Mesendoderm (in vitro differentiated cells): Measurements from ENCODE around the gene HDAC7.
"Not testable (repeated sequence)": the region's sequence is repeated elsewhere in the genome, so short reads cannot be mapped to it uniquely, and the experiment has no call there.

Source experiments
- DNase-seq: peaks from one replicate; pipeline ENCODE4 v3.0.0; 2013
- H2AK5ac ChIP-seq: 2 replicates; pipeline ENCODE4 v1.6.1; 2013; ENCODE audit warnings: low read length, inconsistent platforms
- H2BK120ac ChIP-seq: 2 replicates; pipeline ENCODE4 v1.6.1; 2013; ENCODE audit warnings: low read depth, mild to moderate bottlenecking, low read length, moderate library complexity, mixed read lengths
- H2BK15ac ChIP-seq: replicated peaks from 2 replicates; pipeline ENCODE4 v1.6.1; 2013; ENCODE audit warnings: low read depth, mild to moderate bottlenecking, moderate library complexity
- H2BK5ac ChIP-seq: 2 replicates; pipeline ENCODE4 v1.6.1; 2013; ENCODE audit warnings: low read length, inconsistent platforms
- H3K18ac ChIP-seq: 2 replicates; pipeline ENCODE4 v1.6.1; 2013; ENCODE audit warnings: mild to moderate bottlenecking, low read length, mixed read lengths
- H3K23ac ChIP-seq: one replicate; pipeline ENCODE4 v1.6.1; 2013; ENCODE audit warnings: low read length
- H3K27ac ChIP-seq: 2 replicates; pipeline ENCODE4 v1.5.1; 2013; ENCODE audit warnings: low read depth, mild to moderate bottlenecking, inconsistent platforms, low read length, moderate library complexity
- H3K27me3 ChIP-seq: 2 replicates; pipeline ENCODE4 v1.6.1; 2013; ENCODE audit warnings: low read length, control low read depth, mild to moderate bottlenecking, inconsistent platforms; ENCODE audit not compliant: insufficient read depth, poor library complexity
- H3K36me3 ChIP-seq: 2 replicates; pipeline ENCODE4 v1.6.1; 2013; ENCODE audit warnings: low read length, inconsistent platforms; ENCODE audit not compliant: control insufficient read depth, insufficient read depth
- H3K4ac ChIP-seq: one replicate; pipeline ENCODE4 v1.6.1; 2013; ENCODE audit warnings: low read depth, mild to moderate bottlenecking, low read length, moderate library complexity
- H3K4me1 ChIP-seq: 2 replicates; pipeline ENCODE4 v1.6.1; 2013; ENCODE audit warnings: low read depth, low read length, inconsistent platforms; ENCODE audit not compliant: control insufficient read depth
- H3K4me2 ChIP-seq: 2 replicates; pipeline ENCODE4 v1.6.1; 2013; ENCODE audit warnings: low read length
- H3K4me3 ChIP-seq: 2 replicates; pipeline ENCODE4 v1.5.1; 2013; ENCODE audit warnings: mild to moderate bottlenecking, low read length
- H3K56ac ChIP-seq: one replicate; pipeline ENCODE4 v1.6.1; 2013; ENCODE audit warnings: low read length
- H3K79me1 ChIP-seq: 2 replicates; pipeline ENCODE4 v1.6.1; 2013; ENCODE audit warnings: low read length, inconsistent platforms
- H3K79me2 ChIP-seq: 2 replicates; pipeline ENCODE4 v1.6.1; 2013; ENCODE audit warnings: mild to moderate bottlenecking, low read length; ENCODE audit not compliant: control insufficient read depth, insufficient read depth
- H3K9ac ChIP-seq: 2 replicates; pipeline ENCODE4 v1.6.1; 2013; ENCODE audit warnings: low read length, inconsistent platforms
- H4K5ac ChIP-seq: one replicate; pipeline ENCODE4 v1.6.1; 2013; ENCODE audit warnings: low read length
- H4K8ac ChIP-seq: one replicate; pipeline ENCODE4 v1.6.1; 2013; ENCODE audit warnings: low read depth, mild to moderate bottlenecking, control low read depth, low read length, moderate library complexity
- WGBS: extraction: QIAGEN DNeasy Blood & Tissue Kit; methylation state at CpG from one replicate; pipeline ENCODE4 v1.1.7; 2013; ENCODE audit warnings: low lambda C conversion rate, missing lambda C conversion rate; ENCODE audit not compliant: insufficient coverage; ENCODE audit errors: extremely low coverage; 5-methylcytosine and 5-hydroxymethylcytosine counted together

The HDAC7 gene

GRCh38 chr12:47846294-47846996 lies 26.7 kb upstream of the HDAC7 start:
- Histone ChIP-seq H3K79me1 (no peaks in the 10 kb centered on the region), H3K36me3 (no peaks in the 10 kb centered on the region), H3K23ac (no peak overlapping the region), H3K27ac (no peak overlapping the region), H2BK5ac (no peak overlapping the region), H3K4ac (no peak overlapping the region), H3K4me3 (no peak overlapping the region), H2AK5ac (no peak overlapping the region), H3K9ac (no peak overlapping the region), H3K79me2 (no peaks in the 10 kb centered on the region), H4K8ac (no peak overlapping the region), H3K18ac (no peak overlapping the region), H3K56ac (no peak overlapping the region), H3K4me2 (no peak overlapping the region), H2BK15ac (no peak overlapping the region), H3K27me3 (no peaks in the 10 kb centered on the region), H3K4me1 (peaks cover 10% of the 10 kb centered on the region), H4K5ac (no peak overlapping the region), H2BK120ac (no peak overlapping the region)
- no peak for DNase-seq
- WGBS = no CpG with 5 or more reads among the region's 14 CpGs

- Histone ChIP-seq H2BK5ac (no peak overlapping the region), H2BK120ac (no peak overlapping the region), H3K27ac (no peak overlapping the region), H3K4ac (no peak overlapping the region), H3K18ac (no peak overlapping the region), H3K9ac (no peak overlapping the region), H4K5ac (no peak overlapping the region), H3K4me1 (no peaks in the 10 kb centered on the region), H3K36me3 (no peaks in the 10 kb centered on the region), H2AK5ac (no peak overlapping the region), H3K4me3 (no peak overlapping the region), H4K8ac (no peak overlapping the region), H3K27me3 (no peaks in the 10 kb centered on the region), H3K79me2 (no peaks in the 10 kb centered on the region), H3K4me2 (no peak overlapping the region), H3K79me1 (no peaks in the 10 kb centered on the region), H3K23ac (no peak overlapping the region), H3K56ac (no peak overlapping the region), H2BK15ac (no peak overlapping the region)
- DNase-seq = no peak
- no CpG with 5 or more reads among the region's 8 CpGs for WGBS
Measured at GRCh38 chr12:47845081-47845480, 25.4 kb upstream of the HDAC7 start.

- Histone ChIP-seq H4K5ac (no peak overlapping the region), H3K4me2 (no peak overlapping the region), H3K79me1 (no peaks in the 10 kb centered on the region), H2AK5ac (no peak overlapping the region), H3K27ac (no peak overlapping the region), H2BK120ac (no peak overlapping the region), H3K56ac (no peak overlapping the region), H3K36me3 (no peaks in the 10 kb centered on the region), H3K4ac (no peak overlapping the region), H3K9ac (no peak overlapping the region), H3K4me1 (no peaks in the 10 kb centered on the region), H3K18ac (no peak overlapping the region), H3K4me3 (no peak overlapping the region), H3K79me2 (no peaks in the 10 kb centered on the region), H2BK5ac (no peak overlapping the region), H4K8ac (no peak overlapping the region), H3K27me3 (no peaks in the 10 kb centered on the region), H2BK15ac (no peak overlapping the region), H3K23ac (no peak overlapping the region)
- no CpG with 5 or more reads among the region's 28 CpGs for WGBS
- no peak for DNase-seq
Measured at GRCh38 chr12:47844264-47845019, 24.7 kb upstream of the HDAC7 start.

GRCh38 chr12:47843226-47843980 lies 23.7 kb upstream of the HDAC7 start:
- no peak overlapping the region for H4K5ac ChIP-seq
- H3K4ac ChIP-seq = no peak overlapping the region
- no peak overlapping the region for H2BK120ac ChIP-seq
- H3K56ac ChIP-seq = peak overlapping the region; percentile 28
- H3K4me1 ChIP-seq = no peaks in the 10 kb centered on the region
- no peak overlapping the region for H3K18ac ChIP-seq
- no CpG with 5 or more reads among the region's 25 CpGs for WGBS
- H4K8ac ChIP-seq = no peak overlapping the region
- no peak overlapping the region for H3K27ac ChIP-seq
- no peaks in the 10 kb centered on the region for H3K27me3 ChIP-seq
- H3K23ac ChIP-seq = no peak overlapping the region
- H3K79me1 ChIP-seq = no peaks in the 10 kb centered on the region
- no peaks in the 10 kb centered on the region for H3K79me2 ChIP-seq
- no peaks in the 10 kb centered on the region for H3K36me3 ChIP-seq
- no peak overlapping the region for H2BK15ac ChIP-seq
- H3K9ac ChIP-seq = no peak overlapping the region
- no peak overlapping the region for H2BK5ac ChIP-seq
- DNase-seq = peak; percentile 81
- H3K4me3 ChIP-seq = no peak overlapping the region
- no peak overlapping the region for H2AK5ac ChIP-seq
- no peak overlapping the region for H3K4me2 ChIP-seq

GRCh38 chr12:47842543-47842942 lies 22.8 kb upstream of the HDAC7 start:
- H3K9ac ChIP-seq, H3K4me1 ChIP-seq, H2BK15ac ChIP-seq, H3K4ac ChIP-seq, H3K23ac ChIP-seq, H3K27me3 ChIP-seq, H4K5ac ChIP-seq, H3K36me3 ChIP-seq, H3K4me2 ChIP-seq, DNase-seq, H2AK5ac ChIP-seq, H2BK5ac ChIP-seq, H3K79me1 ChIP-seq, H2BK120ac ChIP-seq, H3K4me3 ChIP-seq, H3K56ac ChIP-seq, H3K27ac ChIP-seq, H3K79me2 ChIP-seq, H4K8ac ChIP-seq, H3K18ac ChIP-seq: not testable (repeated sequence)
- no CpG with 5 or more reads among the region's 12 CpGs for WGBS
